HEK293 (cell line): ENCODE measurements around the gene UBTD1.

Experiments used
- BCL11A ChIP-seq: fragments of 450-650 bp; formaldehyde crosslinking; IDR thresholded peaks from 2 replicates; pipeline ENCODE4 v1.5.1; 2016; ENCODE audit warnings: low read depth, missing biosample characterization, missing genetic modification characterization
- BCL11B ChIP-seq: fragments of 450-650 bp; formaldehyde crosslinking; IDR thresholded peaks from 2 replicates; pipeline ENCODE4 v1.5.1; 2016; ENCODE audit warnings: low read depth, missing biosample characterization, missing genetic modification characterization
- CTCF ChIP-seq: fragments of 450-650 bp; formaldehyde crosslinking; IDR thresholded peaks from 2 replicates; pipeline ENCODE4 v1.5.1; 2016; ENCODE audit warnings: missing biosample characterization, missing genetic modification characterization
- IKZF3 ChIP-seq: fragments of 450-650 bp; IDR thresholded peaks from 2 replicates; pipeline ENCODE4 v1.5.0; 2018; ENCODE audit warnings: missing biosample characterization, mild to moderate bottlenecking, missing genetic modification characterization, moderate library complexity
- KLF16 ChIP-seq: fragments of 450-650 bp; formaldehyde crosslinking; IDR thresholded peaks from 2 replicates; pipeline ENCODE4 v1.5.1; 2017; ENCODE audit warnings: missing biosample characterization, missing genetic modification characterization
- KLF9 ChIP-seq: fragments of 450-650 bp; formaldehyde crosslinking; IDR thresholded peaks from 2 replicates; pipeline ENCODE4 v1.5.1; 2016; ENCODE audit warnings: missing biosample characterization, missing genetic modification characterization, low read depth
- PATZ1 ChIP-seq: fragments of 450-650 bp; formaldehyde crosslinking; IDR thresholded peaks from 2 replicates; pipeline ENCODE4 v1.5.1; 2016; ENCODE audit warnings: missing biosample characterization, missing genetic modification characterization
- RBAK ChIP-seq: fragments of 450-650 bp; formaldehyde crosslinking; IDR thresholded peaks from 2 replicates; pipeline ENCODE4 v1.5.1; 2016; ENCODE audit warnings: missing biosample characterization, missing genetic modification characterization
- REPIN1 ChIP-seq: fragments of 450-650 bp; formaldehyde crosslinking; IDR thresholded peaks from 2 replicates; pipeline ENCODE4 v1.5.1; 2017; ENCODE audit warnings: missing biosample characterization, missing genetic modification characterization, low read depth
- ZBTB17 ChIP-seq: fragments of 450-650 bp; formaldehyde crosslinking; IDR thresholded peaks from 2 replicates; pipeline ENCODE4 v1.5.1; 2016; ENCODE audit warnings: missing biosample characterization, missing genetic modification characterization
- ZFP3 ChIP-seq: fragments of 450-650 bp; formaldehyde crosslinking; IDR thresholded peaks from 2 replicates; pipeline ENCODE4 v1.5.1; 2016; ENCODE audit warnings: low read depth, missing biosample characterization, missing genetic modification characterization
- ZFP69B ChIP-seq: fragments of 450-650 bp; formaldehyde crosslinking; IDR thresholded peaks from 2 replicates; pipeline ENCODE4 v1.5.1; 2016; ENCODE audit warnings: missing biosample characterization, missing genetic modification characterization
- ZNF16 ChIP-seq: fragments of 450-650 bp; formaldehyde crosslinking; IDR thresholded peaks from 2 replicates; pipeline ENCODE4 v1.5.1; 2016; ENCODE audit warnings: low read depth, missing biosample characterization, missing genetic modification characterization
- ZNF175 ChIP-seq: fragments of 450-650 bp; formaldehyde crosslinking; IDR thresholded peaks from 2 replicates; pipeline ENCODE4 v1.5.1; 2016; ENCODE audit warnings: missing biosample characterization, missing genetic modification characterization
- ZNF19 ChIP-seq: fragments of 450-650 bp; formaldehyde crosslinking; IDR thresholded peaks from 2 replicates; pipeline ENCODE4; 2016; ENCODE audit warnings: missing biosample characterization, missing genetic modification characterization, low read depth
- ZNF211 ChIP-seq: fragments of 450-650 bp; formaldehyde crosslinking; IDR thresholded peaks from 2 replicates; pipeline ENCODE4 v1.5.1; 2016; ENCODE audit warnings: low read depth, missing biosample characterization, missing genetic modification characterization
- ZNF23 ChIP-seq: fragments of 450-650 bp; formaldehyde crosslinking; IDR thresholded peaks from 2 replicates; pipeline ENCODE4 v1.5.1; 2016; ENCODE audit warnings: missing biosample characterization, missing genetic modification characterization, borderline replicate concordance
- ZNF37A ChIP-seq: fragments of 450-650 bp; IDR thresholded peaks from 2 replicates; pipeline ENCODE4 v1.5.1; 2018; ENCODE audit warnings: missing biosample characterization, missing genetic modification characterization
- ZNF423 ChIP-seq: fragments of 450-650 bp; formaldehyde crosslinking; IDR thresholded peaks from 2 replicates; pipeline ENCODE4 v1.5.1; 2016; ENCODE audit warnings: missing biosample characterization, missing genetic modification characterization
- ZNF555 ChIP-seq: fragments of 450-650 bp; formaldehyde crosslinking; conservative IDR thresholded peaks from 2 replicates; pipeline ENCODE4 v1.5.1; 2017; ENCODE audit warnings: missing biosample characterization, mild to moderate bottlenecking, missing genetic modification characterization, inconsistent platforms
- ZNF626 ChIP-seq: fragments of 450-650 bp; sonication (Bioruptor Pico); formaldehyde crosslinking; IDR thresholded peaks from 2 replicates; pipeline ENCODE4 v1.5.1; 2018; ENCODE audit warnings: missing biosample characterization, missing genetic modification characterization, inconsistent platforms
- ZNF629 ChIP-seq: fragments of 450-650 bp; formaldehyde crosslinking; IDR thresholded peaks from 2 replicates; pipeline ENCODE4 v1.5.1; 2017; ENCODE audit warnings: missing biosample characterization, missing genetic modification characterization
- ZNF692 ChIP-seq: fragments of 450-650 bp; formaldehyde crosslinking; IDR thresholded peaks from 2 replicates; pipeline ENCODE4 v1.5.1; 2016; ENCODE audit warnings: missing biosample characterization, missing genetic modification characterization
- TF ChIP-seq, protein P1 (sequence below): fragments of 450-650 bp; formaldehyde crosslinking; IDR thresholded peaks from 2 replicates; pipeline ENCODE4 v1.5.1; 2017; ENCODE audit warnings: missing biosample characterization, missing genetic modification characterization
- TF ChIP-seq, protein P2 (sequence below): fragments of 450-650 bp; formaldehyde crosslinking; IDR thresholded peaks from 2 replicates; pipeline ENCODE4 v1.5.1; 2016; ENCODE audit warnings: missing biosample characterization, missing genetic modification characterization
- TF ChIP-seq, protein P3 (sequence below): fragments of 450-650 bp; formaldehyde crosslinking; IDR thresholded peaks from 2 replicates; pipeline ENCODE4 v1.5.1; 2016; ENCODE audit warnings: missing biosample characterization, missing genetic modification characterization
- TF ChIP-seq, protein P4 (sequence below): fragments of 450-650 bp; formaldehyde crosslinking; IDR thresholded peaks from 2 replicates; pipeline ENCODE4 v1.5.1; 2017; ENCODE audit warnings: missing biosample characterization, missing genetic modification characterization

UBTD1 gene

DNA sequence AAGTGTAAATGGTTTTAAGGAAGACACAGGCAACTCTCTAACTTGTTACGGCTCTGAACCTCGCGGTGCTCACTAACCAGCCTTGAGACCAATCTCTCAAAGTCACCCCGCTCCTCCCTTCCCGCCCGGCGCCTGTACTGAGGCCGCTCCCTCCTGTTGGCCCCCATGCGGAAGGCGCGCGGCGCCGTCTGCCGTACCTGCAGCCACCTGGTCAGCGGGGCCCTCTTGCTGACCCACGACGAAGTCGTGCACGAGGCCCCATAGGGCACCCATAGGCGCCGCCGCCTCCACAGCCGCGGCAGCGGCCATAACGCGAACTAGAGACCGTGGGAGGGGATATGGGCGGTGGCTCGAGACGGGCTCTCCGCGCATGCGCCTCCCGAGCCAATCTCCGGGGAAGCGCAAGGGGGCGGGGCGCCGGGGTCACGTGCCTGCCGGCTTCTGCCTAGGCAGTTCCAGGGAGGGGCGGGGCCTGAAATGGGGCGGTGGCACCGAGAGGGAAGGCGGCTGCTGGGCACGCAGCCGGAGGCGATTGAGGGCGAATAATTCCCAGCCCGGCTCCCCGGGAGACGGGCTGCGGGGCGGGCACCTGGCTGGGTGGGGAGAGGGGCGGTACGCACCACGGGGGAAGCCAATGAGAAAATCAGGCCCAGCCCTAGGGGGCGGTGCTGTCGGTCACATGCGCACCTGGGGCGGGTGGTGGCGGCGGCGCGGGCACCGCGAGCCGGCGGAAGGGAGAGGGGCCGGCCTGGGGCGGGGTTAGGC is 466 bp upstream of the UBTD1 start, which contains the start of gene MMS19 (continued):
- TF ChIP-seq PATZ1 (tag by site-specific recombination) (peak; percentile 64; the same call in 1 of the 2 replicates), KLF16 (tag by site-specific recombination) (peak; percentile 16), ZNF423 (tag by site-specific recombination) (peak; percentile 99), IKZF3 (tag by site-specific recombination) (peak; percentile 94), ZNF555 (no peak), ZNF175 (no peak), BCL11B (tag by site-specific recombination) (no peak), RBAK (tag by site-specific recombination) (no peak), ZNF19 (tag by site-specific recombination) (no peak), ZNF37A (tag by site-specific recombination) (no peak), ZNF16 (no peak), ZFP69B (tag by site-specific recombination) (peak; percentile 61; the same call in 1 of the 2 replicates), BCL11A (peak; percentile 25; the same call in 1 of the 2 replicates), REPIN1 (tag by site-specific recombination) (no peak), ZNF629 (peak; percentile 62), ZNF626 (tag by site-specific recombination) (no peak), KLF9 (peak; percentile 92), CTCF (tag by site-specific recombination) (peak; percentile 22; the same call in 1 of the 2 replicates), ZNF211 (no peak), ZFP3 (tag by site-specific recombination) (no peak), ZNF23 (tag by site-specific recombination) (no peak), ZBTB17 (tag by site-specific recombination) (peak; percentile 85), ZNF692 (peak; percentile 72; the same call in 1 of the 2 replicates)
- TF ChIP-seq, protein P1, sequence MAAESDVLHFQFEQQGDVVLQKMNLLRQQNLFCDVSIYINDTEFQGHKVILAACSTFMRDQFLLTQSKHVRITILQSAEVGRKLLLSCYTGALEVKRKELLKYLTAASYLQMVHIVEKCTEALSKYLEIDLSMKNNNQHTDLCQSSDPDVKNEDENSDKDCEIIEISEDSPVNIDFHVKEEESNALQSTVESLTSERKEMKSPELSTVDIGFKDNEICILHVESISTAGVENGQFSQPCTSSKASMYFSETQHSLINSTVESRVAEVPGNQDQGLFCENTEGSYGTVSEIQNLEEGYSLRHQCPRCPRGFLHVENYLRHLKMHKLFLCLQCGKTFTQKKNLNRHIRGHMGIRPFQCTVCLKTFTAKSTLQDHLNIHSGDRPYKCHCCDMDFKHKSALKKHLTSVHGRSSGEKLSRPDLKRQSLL: no peak; the same call in 1 of the 2 replicates
- TF ChIP-seq, protein P2, sequence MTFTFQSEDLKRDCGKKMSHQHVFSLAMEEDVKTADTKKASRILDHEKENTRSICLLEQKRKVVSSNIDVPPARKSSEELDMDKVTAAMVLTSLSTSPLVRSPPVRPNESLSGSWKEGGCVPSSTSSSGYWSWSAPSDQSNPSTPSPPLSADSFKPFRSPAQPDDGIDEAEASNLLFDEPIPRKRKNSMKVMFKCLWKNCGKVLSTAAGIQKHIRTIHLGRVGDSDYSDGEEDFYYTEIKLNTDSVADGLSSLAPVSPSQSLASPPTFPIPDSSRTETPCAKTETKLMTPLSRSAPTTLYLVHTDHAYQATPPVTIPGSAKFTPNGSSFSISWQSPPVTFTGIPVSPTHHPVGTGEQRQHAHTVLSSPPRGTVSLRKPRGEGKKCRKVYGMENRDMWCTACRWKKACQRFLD: no peak
- TF ChIP-seq, protein P3, sequence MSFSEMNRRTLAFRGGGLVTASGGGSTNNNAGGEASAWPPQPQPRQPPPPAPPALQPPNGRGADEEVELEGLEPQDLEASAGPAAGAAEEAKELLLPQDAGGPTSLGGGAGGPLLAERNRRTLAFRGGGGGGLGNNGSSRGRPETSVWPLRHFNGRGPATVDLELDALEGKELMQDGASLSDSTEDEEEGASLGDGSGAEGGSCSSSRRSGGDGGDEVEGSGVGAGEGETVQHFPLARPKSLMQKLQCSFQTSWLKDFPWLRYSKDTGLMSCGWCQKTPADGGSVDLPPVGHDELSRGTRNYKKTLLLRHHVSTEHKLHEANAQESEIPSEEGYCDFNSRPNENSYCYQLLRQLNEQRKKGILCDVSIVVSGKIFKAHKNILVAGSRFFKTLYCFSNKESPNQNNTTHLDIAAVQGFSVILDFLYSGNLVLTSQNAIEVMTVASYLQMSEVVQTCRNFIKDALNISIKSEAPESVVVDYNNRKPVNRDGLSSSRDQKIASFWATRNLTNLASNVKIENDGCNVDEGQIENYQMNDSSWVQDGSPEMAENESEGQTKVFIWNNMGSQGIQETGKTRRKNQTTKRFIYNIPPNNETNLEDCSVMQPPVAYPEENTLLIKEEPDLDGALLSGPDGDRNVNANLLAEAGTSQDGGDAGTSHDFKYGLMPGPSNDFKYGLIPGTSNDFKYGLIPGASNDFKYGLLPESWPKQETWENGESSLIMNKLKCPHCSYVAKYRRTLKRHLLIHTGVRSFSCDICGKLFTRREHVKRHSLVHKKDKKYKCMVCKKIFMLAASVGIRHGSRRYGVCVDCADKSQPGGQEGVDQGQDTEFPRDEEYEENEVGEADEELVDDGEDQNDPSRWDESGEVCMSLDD (tag by site-specific recombination): peak; percentile 11; the same call in 1 of the 2 replicates
- TF ChIP-seq, protein P4, sequence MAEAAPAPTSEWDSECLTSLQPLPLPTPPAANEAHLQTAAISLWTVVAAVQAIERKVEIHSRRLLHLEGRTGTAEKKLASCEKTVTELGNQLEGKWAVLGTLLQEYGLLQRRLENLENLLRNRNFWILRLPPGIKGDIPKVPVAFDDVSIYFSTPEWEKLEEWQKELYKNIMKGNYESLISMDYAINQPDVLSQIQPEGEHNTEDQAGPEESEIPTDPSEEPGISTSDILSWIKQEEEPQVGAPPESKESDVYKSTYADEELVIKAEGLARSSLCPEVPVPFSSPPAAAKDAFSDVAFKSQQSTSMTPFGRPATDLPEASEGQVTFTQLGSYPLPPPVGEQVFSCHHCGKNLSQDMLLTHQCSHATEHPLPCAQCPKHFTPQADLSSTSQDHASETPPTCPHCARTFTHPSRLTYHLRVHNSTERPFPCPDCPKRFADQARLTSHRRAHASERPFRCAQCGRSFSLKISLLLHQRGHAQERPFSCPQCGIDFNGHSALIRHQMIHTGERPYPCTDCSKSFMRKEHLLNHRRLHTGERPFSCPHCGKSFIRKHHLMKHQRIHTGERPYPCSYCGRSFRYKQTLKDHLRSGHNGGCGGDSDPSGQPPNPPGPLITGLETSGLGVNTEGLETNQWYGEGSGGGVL: no peak
